Ishikawa (cell line): ENCODE data around the gene CMTR1.

Source experiments
- MAX ChIP-seq: IDR thresholded peaks from 2 replicates; pipeline ENCODE4 v1.6.1; 2012
- RAD21 ChIP-seq: IDR thresholded peaks from 2 replicates; pipeline ENCODE4 v1.6.1; 2012; ENCODE audit warnings: low read depth

DNA sequence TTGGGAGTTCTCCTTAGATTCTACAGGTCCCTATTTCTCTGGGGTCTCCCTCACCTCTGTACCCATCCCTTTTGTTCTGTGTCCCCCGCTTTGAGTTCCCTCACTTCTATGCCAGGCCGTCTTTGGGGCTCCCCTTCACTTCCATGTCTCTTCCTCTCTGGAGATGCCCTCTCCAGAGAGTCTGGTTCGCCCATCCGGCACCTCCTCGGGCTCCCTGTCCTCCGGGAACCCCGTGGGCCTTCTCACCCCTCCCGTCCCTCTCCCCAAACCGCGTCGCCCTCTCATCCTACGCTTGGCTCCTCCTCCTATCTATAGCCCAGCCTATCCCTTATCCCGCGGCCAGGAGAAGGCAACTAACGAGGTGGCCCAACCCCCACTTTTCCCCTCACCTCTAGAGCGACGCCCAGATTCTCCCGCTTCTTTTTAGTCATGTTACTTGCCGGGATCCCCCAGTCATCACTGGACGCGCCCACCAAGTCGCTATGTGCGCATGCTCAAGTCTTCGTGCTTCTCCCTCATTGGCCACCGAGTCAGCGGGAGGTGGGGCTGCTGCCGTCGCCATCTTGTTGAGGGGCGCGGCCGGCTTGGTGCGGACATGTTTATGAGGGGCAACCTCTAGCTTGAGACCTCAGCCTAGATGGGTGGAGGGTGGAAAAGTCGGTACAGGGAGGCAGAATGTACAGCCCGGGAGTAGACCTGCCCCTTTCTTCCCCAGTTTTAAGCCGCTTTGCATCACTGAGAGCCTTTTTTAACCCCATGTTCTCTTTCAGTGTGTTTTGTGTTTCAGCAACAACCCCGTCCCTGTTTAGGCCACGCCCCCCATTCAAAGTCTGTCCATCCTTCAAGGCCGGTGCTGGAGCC, 66.6 kb downstream of the CMTR1 start, which contains the start of gene CCDC167:
- TF ChIP-seq RAD21 = no peak
- TF ChIP-seq MAX = peak; percentile 92
